K562 (cell line): ENCODE data around the gene BRPF1. TPM values are rescaled to one million over a fixed set of nuclear protein-coding genes. Genes with fewer than 3 reads are reported as not detected.

Experiments used
- ASH1L ChIP-seq: fragments of 450-650 bp; IDR thresholded peaks from 2 replicates; pipeline ENCODE4 v1.6.1; 2018; ENCODE audit warnings: borderline replicate concordance, mild to moderate bottlenecking, low read depth; ENCODE audit not compliant: partially characterized antibody
- HCFC1 ChIP-seq: IDR thresholded peaks from 2 replicates; pipeline ENCODE4 v1.6.1; 2012; ENCODE audit warnings: low read depth, low read length, improper control_type of control experiment
- KAT8 ChIP-seq: fragments of 450-650 bp; IDR thresholded peaks from 2 replicates; pipeline ENCODE4 v1.6.1; 2016; ENCODE audit warnings: low read depth, mild to moderate bottlenecking
- KLF16 ChIP-seq: IDR thresholded peaks from 2 replicates; pipeline ENCODE4 v1.6.1; 2016; ENCODE audit warnings: antibody characterized with exemption
- MTA2 ChIP-seq: fragments of 450-650 bp; IDR thresholded peaks from 2 replicates; pipeline ENCODE4 v1.6.1; 2016; ENCODE audit warnings: low read depth
- NCOA6 ChIP-seq: fragments of 450-650 bp; IDR thresholded peaks from 2 replicates; pipeline ENCODE4 v1.6.1; 2017; ENCODE audit warnings: mild to moderate bottlenecking
- NFATC3 ChIP-seq: fragments of 450-650 bp; IDR thresholded peaks from 2 replicates; pipeline ENCODE4 v1.6.1; 2017; ENCODE audit warnings: mild to moderate bottlenecking
- NUFIP1 ChIP-seq: fragments of 450-650 bp; IDR thresholded peaks from 2 replicates; pipeline ENCODE4 v1.6.1; 2018; ENCODE audit not compliant: partially characterized antibody
- PHF20 ChIP-seq: fragments of 450-650 bp; IDR thresholded peaks from 2 replicates; pipeline ENCODE4 v1.6.1; 2018; ENCODE audit not compliant: partially characterized antibody
- PHF21A ChIP-seq: fragments of 450-650 bp; IDR thresholded peaks from 2 replicates; pipeline ENCODE4 v1.6.1; 2017; ENCODE audit warnings: low read depth, borderline replicate concordance
- POLR2AphosphoS5 ChIP-seq: IDR thresholded peaks from 2 replicates; pipeline ENCODE4 v1.6.1; 2011; ENCODE audit warnings: mild to moderate bottlenecking, low read depth, low read length, moderate library complexity; ENCODE audit not compliant: control insufficient read depth, insufficient read depth
- RBBP5 ChIP-seq: fragments of 200-600 bp; sonication (generic); IDR thresholded peaks from 2 replicates; pipeline ENCODE4 v1.6.1; 2012; ENCODE audit warnings: borderline replicate concordance, mild to moderate bottlenecking, low read length, control low read depth, inconsistent platforms; ENCODE audit not compliant: insufficient read depth, poor library complexity, severe bottlenecking
- SAFB ChIP-seq: fragments of 200-400 bp; formaldehyde crosslinking; IDR thresholded peaks from 2 replicates; pipeline ENCODE4 v1.6.1; 2017; ENCODE audit warnings: low read depth, low read length, borderline replicate concordance
- SAFB2 ChIP-seq: fragments of 200-400 bp; formaldehyde crosslinking; IDR thresholded peaks from 2 replicates; pipeline ENCODE4 v1.6.1; 2018; ENCODE audit warnings: borderline replicate concordance, low read length, low read depth, moderate library complexity; ENCODE audit not compliant: severe bottlenecking
- ZNF146 ChIP-seq: IDR thresholded peaks from one replicate; pipeline ENCODE4 v1.6.1; 2018; ENCODE audit warnings: missing compliant biosample characterization; ENCODE audit not compliant: unreplicated experiment
- polyA plus RNA-seq, 8 experiments: library from polyadenylated mRNA; depleted of rRNA in 4 of 8; stranded (reverse) in 5 of 8; unstranded in 3 of 8; fragments of >200 nt; fragmentation: Nextera tagmentation in 2 of 8; fragmentation: Illumina TruSeq in 1 of 8; extraction: Ambion mirVana in 2 of 8; extraction: Trizol in 1 of 8; gene quantifications; 2 replicates each; pipeline versions ENCODE4 v1.2.1 to v1.2.3, GENCODE V29; 2011 to 2014; ENCODE audit warnings: inconsistent platforms in 1 of 8, missing spikeins in 1 of 8
- total RNA-seq, 7 experiments: library from RNA; depleted of rRNA in 6 of 7; stranded (reverse); fragments of >200 nt in 6 of 7; fragmentation: Illumina TruSeq in 2 of 7; extraction: Trizol in 2 of 7; gene quantifications; 2 replicates each; pipeline versions ENCODE4 v1.2.1 to v1.2.3, GENCODE V29; 2011 to 2021; ENCODE audit warnings: low replicate concordance in 1 of 7
- TF ChIP-seq, protein P1 (sequence below): fragments of 250-450 bp; sonication (Bioruptor Pico); IDR thresholded peaks from 2 replicates; pipeline ENCODE4 v1.5.0; 2020; ENCODE audit warnings: mild to moderate bottlenecking
- TF ChIP-seq, protein P2 (sequence below): fragments of 250-450 bp; sonication (Bioruptor Pico); IDR thresholded peaks from 2 replicates; pipeline ENCODE4 v1.8.0; 2021; ENCODE audit warnings: borderline replicate concordance, mild to moderate bottlenecking, moderate library complexity; ENCODE audit not compliant: poor library complexity, severe bottlenecking
- TF ChIP-seq, protein P3 (sequence below), 2 experiments: fragments of 450-650 bp in 1 of 2; sonication (generic) in 1 of 2; formaldehyde crosslinking in 1 of 2; IDR thresholded peaks; 2 replicates each; pipeline versions ENCODE4 v1.7.1 to v1.9.0; 2016 to 2022; ENCODE audit warnings: inconsistent platforms in 1 of 2, mild to moderate bottlenecking in 1 of 2, missing genetic modification reagents in 1 of 2

The BRPF1 gene
- total and polyA plus RNA-seq, 9 of the 15 experiments (the other 6 are each of a cell fraction or from before 2014, with no cell fraction given), result 1.1 to 40.2 (median 23.5) TPM

DNA sequence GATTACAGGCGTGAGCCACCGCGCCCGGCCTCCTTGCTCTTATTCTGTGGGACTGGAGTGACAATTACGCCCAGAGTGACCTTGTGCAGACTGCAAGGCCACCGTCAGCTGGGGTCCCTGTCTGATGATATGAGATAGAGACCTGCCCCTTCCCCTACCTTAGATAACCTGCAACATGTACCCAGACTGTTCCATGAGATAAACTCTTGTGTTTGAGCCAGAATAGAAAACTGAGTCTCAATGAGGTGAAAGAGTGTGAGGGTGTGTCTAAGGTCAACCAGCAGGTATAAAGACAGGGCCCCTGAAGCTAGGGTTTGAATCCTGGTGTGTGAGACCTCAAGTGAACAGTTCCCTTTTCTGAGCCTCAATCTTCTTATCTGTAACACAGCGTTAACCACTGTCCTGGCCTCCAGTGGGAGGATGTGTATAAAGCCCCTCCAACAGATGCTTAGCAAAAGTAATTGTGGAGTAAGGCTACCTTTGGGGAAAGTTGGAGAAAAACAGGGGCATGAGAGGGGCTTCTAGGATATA is 54.7 kb downstream of the BRPF1 start (continued):
- TF ChIP-seq, protein P1, sequence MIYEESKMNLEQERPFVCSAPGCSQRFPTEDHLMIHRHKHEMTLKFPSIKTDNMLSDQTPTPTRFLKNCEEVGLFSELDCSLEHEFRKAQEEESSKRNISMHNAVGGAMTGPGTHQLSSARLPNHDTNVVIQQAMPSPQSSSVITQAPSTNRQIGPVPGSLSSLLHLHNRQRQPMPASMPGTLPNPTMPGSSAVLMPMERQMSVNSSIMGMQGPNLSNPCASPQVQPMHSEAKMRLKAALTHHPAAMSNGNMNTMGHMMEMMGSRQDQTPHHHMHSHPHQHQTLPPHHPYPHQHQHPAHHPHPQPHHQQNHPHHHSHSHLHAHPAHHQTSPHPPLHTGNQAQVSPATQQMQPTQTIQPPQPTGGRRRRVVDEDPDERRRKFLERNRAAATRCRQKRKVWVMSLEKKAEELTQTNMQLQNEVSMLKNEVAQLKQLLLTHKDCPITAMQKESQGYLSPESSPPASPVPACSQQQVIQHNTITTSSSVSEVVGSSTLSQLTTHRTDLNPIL, result no peak
- TF ChIP-seq NCOA6 (no peak), HCFC1 (no peak), SAFB (no peak), KAT8 (no peak), NUFIP1 (peak; percentile 57), RBBP5 (no peak), SAFB2 (no peak), ASH1L (no peak), POLR2AphosphoS5 (peak; percentile 81), KLF16 (peak; percentile 60; the same call in 1 of the 2 replicates), PHF21A (no peak), ZNF146 (CRISPR knock-in tag) (no peak), MTA2 (peak; percentile 70), PHF20 (no peak), NFATC3 (no peak)
- TF ChIP-seq, protein P2, sequence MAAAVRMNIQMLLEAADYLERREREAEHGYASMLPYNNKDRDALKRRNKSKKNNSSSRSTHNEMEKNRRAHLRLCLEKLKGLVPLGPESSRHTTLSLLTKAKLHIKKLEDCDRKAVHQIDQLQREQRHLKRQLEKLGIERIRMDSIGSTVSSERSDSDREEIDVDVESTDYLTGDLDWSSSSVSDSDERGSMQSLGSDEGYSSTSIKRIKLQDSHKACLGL (CRISPR knock-in tag), result no peak
- TF ChIP-seq, protein P3, sequence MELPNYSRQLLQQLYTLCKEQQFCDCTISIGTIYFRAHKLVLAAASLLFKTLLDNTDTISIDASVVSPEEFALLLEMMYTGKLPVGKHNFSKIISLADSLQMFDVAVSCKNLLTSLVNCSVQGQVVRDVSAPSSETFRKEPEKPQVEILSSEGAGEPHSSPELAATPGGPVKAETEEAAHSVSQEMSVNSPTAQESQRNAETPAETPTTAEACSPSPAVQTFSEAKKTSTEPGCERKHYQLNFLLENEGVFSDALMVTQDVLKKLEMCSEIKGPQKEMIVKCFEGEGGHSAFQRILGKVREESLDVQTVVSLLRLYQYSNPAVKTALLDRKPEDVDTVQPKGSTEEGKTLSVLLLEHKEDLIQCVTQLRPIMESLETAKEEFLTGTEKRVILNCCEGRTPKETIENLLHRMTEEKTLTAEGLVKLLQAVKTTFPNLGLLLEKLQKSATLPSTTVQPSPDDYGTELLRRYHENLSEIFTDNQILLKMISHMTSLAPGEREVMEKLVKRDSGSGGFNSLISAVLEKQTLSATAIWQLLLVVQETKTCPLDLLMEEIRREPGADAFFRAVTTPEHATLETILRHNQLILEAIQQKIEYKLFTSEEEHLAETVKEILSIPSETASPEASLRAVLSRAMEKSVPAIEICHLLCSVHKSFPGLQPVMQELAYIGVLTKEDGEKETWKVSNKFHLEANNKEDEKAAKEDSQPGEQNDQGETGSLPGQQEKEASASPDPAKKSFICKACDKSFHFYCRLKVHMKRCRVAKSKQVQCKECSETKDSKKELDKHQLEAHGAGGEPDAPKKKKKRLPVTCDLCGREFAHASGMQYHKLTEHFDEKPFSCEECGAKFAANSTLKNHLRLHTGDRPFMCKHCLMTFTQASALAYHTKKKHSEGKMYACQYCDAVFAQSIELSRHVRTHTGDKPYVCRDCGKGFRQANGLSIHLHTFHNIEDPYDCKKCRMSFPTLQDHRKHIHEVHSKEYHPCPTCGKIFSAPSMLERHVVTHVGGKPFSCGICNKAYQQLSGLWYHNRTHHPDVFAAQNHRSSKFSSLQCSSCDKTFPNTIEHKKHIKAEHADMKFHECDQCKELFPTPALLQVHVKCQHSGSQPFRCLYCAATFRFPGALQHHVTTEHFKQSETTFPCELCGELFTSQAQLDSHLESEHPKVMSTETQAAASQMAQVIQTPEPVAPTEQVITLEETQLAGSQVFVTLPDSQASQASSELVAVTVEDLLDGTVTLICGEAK (IDR thresholded peaks at IDR 0.05), result 0 out of 2 replicates have a peak, but pooled peaks have one; percentile 10
- TF ChIP-seq, protein P3 (CRISPR knock-in tag; IDR thresholded peaks at IDR 0.05), result no peak
